Measurements from ENCODE around the gene HACD2.

DNA sequence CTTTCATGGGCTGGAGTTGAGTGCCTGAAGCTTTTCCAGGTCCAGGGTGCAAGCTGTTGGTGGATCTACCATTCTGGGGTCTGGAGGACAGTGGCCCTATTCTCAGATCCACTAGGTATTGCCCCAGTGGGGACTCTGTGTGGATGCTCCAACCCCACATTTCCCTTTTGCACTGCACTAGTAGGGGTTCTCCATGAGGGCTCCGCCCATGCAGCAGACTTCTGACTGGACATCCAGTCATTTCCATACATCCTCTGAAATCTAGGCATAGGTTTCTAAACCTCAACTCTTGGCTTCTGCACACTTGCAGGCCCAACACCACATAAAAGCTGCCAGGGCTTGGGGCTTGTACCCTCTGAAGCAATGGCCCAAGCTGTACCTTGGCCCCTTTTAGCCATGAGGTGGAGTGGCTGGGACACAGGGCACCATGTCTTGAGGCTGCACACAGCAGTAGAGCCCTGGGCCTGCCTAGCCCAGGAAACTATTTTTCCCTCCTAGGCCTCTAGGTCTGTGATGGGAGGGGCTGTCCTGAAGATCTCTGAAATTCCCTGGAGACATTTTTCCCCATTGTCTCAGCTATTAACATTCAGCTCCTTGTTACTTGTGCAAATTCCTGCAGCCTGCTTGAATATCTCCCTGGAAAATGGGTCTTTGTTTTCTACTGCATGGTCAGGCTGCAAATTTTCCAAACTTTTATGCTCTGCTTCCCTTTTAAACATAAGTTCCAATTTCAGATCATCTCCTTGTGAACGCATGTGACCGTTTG, 6.0 kb upstream of the HACD2 start:
- TF ChIP-seq CTCF (conservative IDR thresholded peaks at IDR 0.05 in 1 of 2, IDR thresholded peaks at IDR 0.05 in 1 of 2; ENCODE audit: extremely low read depth in 1 of 2, insufficient read depth in 1 of 2, low read depth in 1 of 2, low read length in 2 of 2) (no peak), EZH2 (IDR thresholded peaks at IDR 0.05; ENCODE audit: borderline replicate concordance, low read length) (no peak)
